B cell (primary cell): ENCODE data around the gene HS3ST5. TPM values are rescaled to one million over a fixed set of nuclear protein-coding genes. Genes with fewer than 3 reads are reported as not detected.

Experiments
- ATAC-seq: fragments of 200-7000 bp; cut with Tn5 transposase; one replicate; pipeline ENCODE4 v1.10.0; 2021; ENCODE audit warnings: low read depth, mild to moderate bottlenecking, moderate number of reproducible peaks, moderate library complexity
- CTCF ChIA-PET: fragments of 350-600 bp; sonication (Branson Sonifier 250); formaldehyde crosslinking; loops from one replicate; lab custom pipeline; 2021; ENCODE audit warnings: antibody characterized with exemption, inconsistent platforms; lab: Charles Lee
- POLR2A ChIA-PET: fragments of 350-600 bp; sonication (Branson Sonifier 250); formaldehyde crosslinking; loops from one replicate; lab custom pipeline; 2021; ENCODE audit warnings: antibody characterized with exemption; lab: Charles Lee
- DNase-seq: peaks from one replicate; pipeline ENCODE4 v3.0.0; 2013
- H2AFZ ChIP-seq: 2 replicates; pipeline ENCODE4 v1.6.1; 2012; ENCODE audit warnings: mild to moderate bottlenecking, low read depth, low read length; ENCODE audit not compliant: insufficient read depth, poor library complexity, severe bottlenecking
- H3K27ac ChIP-seq, 2 donors: 1 replicate in 1 of 2; 2 replicates in 1 of 2; pipeline ENCODE4 v1.5.1; 2012 to 2013; ENCODE audit warnings: low read length in 2 of 2, mild to moderate bottlenecking in 2 of 2, moderate library complexity in 1 of 2
- H3K27me3 ChIP-seq, 4 experiments: fragments of 200-600 bp in 1 of 4; sonication (generic) in 1 of 4; replicated peaks in 1 of 4; 1 replicate in 2 of 4; 2 replicates in 2 of 4; pipeline versions ENCODE4 v1.6.1 to v1.7.0; 2013 to 2016; ENCODE audit warnings: low read length in 3 of 4, mild to moderate bottlenecking in 2 of 4, mixed read lengths in 1 of 4, moderate library complexity in 1 of 4; ENCODE audit not compliant: insufficient read depth in 4 of 4, control insufficient read depth in 3 of 4; ENCODE audit errors: control extremely low read depth in 1 of 4
- H3K36me3 ChIP-seq, 2 experiments: replicated peaks in 1 of 2; 1 replicate in 1 of 2; 2 replicates in 1 of 2; pipeline versions ENCODE4 v1.6.1 to v1.7.1; 2013; ENCODE audit warnings: low read length in 1 of 2; ENCODE audit not compliant: insufficient read depth in 2 of 2, control insufficient read depth in 1 of 2; ENCODE audit errors: control extremely low read depth in 1 of 2, extremely low read depth in 1 of 2
- H3K4me1 ChIP-seq, 2 donors: fragments of 200-600 bp in 1 of 2; sonication (generic) in 1 of 2; 1 replicate in 1 of 2; 2 replicates in 1 of 2; pipeline versions ENCODE4 v1.5.1 to v1.6.1; 2013 to 2017; ENCODE audit warnings: low read length in 2 of 2; ENCODE audit not compliant: control insufficient read depth in 2 of 2, insufficient read depth in 2 of 2
- H3K4me2 ChIP-seq: replicated peaks from 2 replicates; pipeline ENCODE3; 2012; ENCODE audit warnings: mild to moderate bottlenecking, low read depth, low read length; ENCODE audit not compliant: poor library complexity, severe bottlenecking
- H3K4me3 ChIP-seq, 5 experiments: fragments of 200-600 bp in 1 of 5; sonication (generic) in 1 of 5; 1 replicate in 3 of 5; 2 replicates in 2 of 5; pipeline versions ENCODE4 v1.5.1 to v1.7.0; 2011 to 2016; ENCODE audit warnings: low read length in 4 of 5, mild to moderate bottlenecking in 4 of 5, low read depth in 2 of 5, control low read depth in 1 of 5, moderate library complexity in 1 of 5; ENCODE audit not compliant: insufficient read depth in 1 of 5; ENCODE audit errors: control extremely low read depth in 1 of 5, extremely low read depth in 1 of 5
- H3K79me2 ChIP-seq: fragments of 200-600 bp; sonication (generic); one replicate; pipeline ENCODE4 v1.6.0; 2016; ENCODE audit warnings: low read length; ENCODE audit not compliant: control insufficient read depth, insufficient read depth
- H3K9ac ChIP-seq: fragments of 200-600 bp; sonication (generic); 2 replicates; pipeline ENCODE4 v1.6.1; 2017; ENCODE audit warnings: mild to moderate bottlenecking, low read length, moderate library complexity
- H3K9me3 ChIP-seq, 3 donors: one replicate each; pipeline versions ENCODE4 v1.6.1 to v1.7.1; 2013; ENCODE audit warnings: low read length in 2 of 3; ENCODE audit not compliant: control insufficient read depth in 2 of 3, insufficient read depth in 1 of 3; ENCODE audit errors: control extremely low read depth in 1 of 3
- H4K20me1 ChIP-seq: 2 replicates; pipeline ENCODE4 v1.6.0; 2012; ENCODE audit warnings: mild to moderate bottlenecking, low read length; ENCODE audit not compliant: insufficient read depth, control insufficient read depth, poor library complexity, severe bottlenecking
- H3K27ac Mint-ChIP-seq: one replicate; pipeline ENCODE4 v1.8.0; 2021; ENCODE audit warnings: mixed read lengths
- H3K27me3 Mint-ChIP-seq: one replicate; pipeline ENCODE4 v1.8.0; 2021; ENCODE audit warnings: mixed read lengths
- H3K4me1 Mint-ChIP-seq: one replicate; pipeline ENCODE4 v1.8.0; 2021; ENCODE audit warnings: mixed read lengths
- H3K4me3 Mint-ChIP-seq: one replicate; pipeline ENCODE4 v1.8.0; 2021; ENCODE audit warnings: mixed read lengths
- H3K9me3 Mint-ChIP-seq: one replicate; pipeline ENCODE4 v1.8.0; 2022; ENCODE audit warnings: mixed read lengths; ENCODE audit not compliant: insufficient read depth
- CTCF ChIP-seq: fragments of 200-600 bp; IDR thresholded peaks from one replicate; pipeline ENCODE4 v1.8.0; 2022; ENCODE audit warnings: antibody characterized with exemption, mild to moderate bottlenecking
- EZH2 ChIP-seq: IDR thresholded peaks from 2 replicates; pipeline ENCODE4 v1.6.1; 2012; ENCODE audit warnings: borderline replicate concordance, low read depth, mild to moderate bottlenecking, moderate library complexity, low read length; ENCODE audit not compliant: insufficient read depth, poor library complexity, severe bottlenecking
- WGBS: methylation state at CpG from one replicate; pipeline ENCODE4 v1.1.5; 2013; ENCODE audit warnings: missing lambda C conversion rate; ENCODE audit not compliant: insufficient coverage; 5-methylcytosine and 5-hydroxymethylcytosine counted together
- intact Hi-C: fragments of 100-400 bp; cut with micrococcal nuclease; formaldehyde crosslinking; loops from one replicate; pipeline ENCODE4 v1.10.0; 2022
- polyA plus RNA-seq: library from polyadenylated mRNA; depleted of rRNA; stranded (reverse); fragments of >200 nt; gene quantifications from 2 replicates; pipeline ENCODE4 v1.2.3, GENCODE V29; 2012
- total RNA-seq, 2 donors: library from RNA; stranded (reverse); fragments of 120-200 nt in 1 of 2; gene quantifications; 1 replicate in 1 of 2; 2 replicates in 1 of 2; pipeline versions ENCODE4 v1.2.3 to v1.2.4, GENCODE V29; 2013 to 2022

HS3ST5 gene
- total and polyA plus RNA-seq, 2 donors (not counting 1 experiment from before 2014, with no cell fraction given), result not detected

- Histone ChIP-seq H3K4me1 (no peaks in the 10 kb centered on the region), H3K79me2 (no peaks in the 10 kb centered on the region), H2AFZ (no peak overlapping the region), H3K4me3 (no peak overlapping the region), H3K9me3 (no peaks in the 10 kb centered on the region), H3K27ac (no peak overlapping the region), H4K20me1 (no peaks in the 10 kb centered on the region), H3K4me2 (no peak overlapping the region), H3K27me3 (no peaks in the 10 kb centered on the region), H3K36me3 (no peaks in the 10 kb centered on the region), H3K9ac (no peak overlapping the region)
- intact Hi-C loops, result no loop called here
- H3K4me1 Mint-ChIP-seq, result no peaks in the 10 kb centered on the region
- TF ChIP-seq EZH2 (no peak), CTCF (no peak)
- no peak overlapping the region for H3K27ac Mint-ChIP-seq
- ChIA-PET CTCF (no interaction called here), POLR2A (no interaction called here)
- H3K9me3 Mint-ChIP-seq, result no peaks in the 10 kb centered on the region
- H3K4me3 Mint-ChIP-seq, result no peak overlapping the region
- DNase-seq (no peak), ATAC-seq (no peak)
- H3K27me3 Mint-ChIP-seq, result no peaks in the 10 kb centered on the region
These were observed 178.6 kb downstream of the HS3ST5 start for GRCh38 chr6:114164207-114164606.

- CTCF ChIA-PET, result no interaction called here
- Histone ChIP-seq H3K27me3 (no peaks in the 10 kb centered on the region), H3K79me2 (no peaks in the 10 kb centered on the region), H4K20me1 (no peaks in the 10 kb centered on the region), H3K9me3 (no peaks in the 10 kb centered on the region), H3K4me1 (no peaks in the 10 kb centered on the region), H3K36me3 (no peaks in the 10 kb centered on the region), H2AFZ (no peak overlapping the region), H3K9ac (no peak overlapping the region), H3K4me3 (no peak overlapping the region), H3K27ac (no peak overlapping the region), H3K4me2 (no peak overlapping the region)
- WGBS, result no CpG with 5 or more reads among the region's 6 CpGs
- ATAC-seq, result no peak
- Mint-ChIP-seq H3K27me3 (no peaks in the 10 kb centered on the region), H3K27ac (no peak overlapping the region), H3K4me1 (no peaks in the 10 kb centered on the region), H3K9me3 (no peaks in the 10 kb centered on the region), H3K4me3 (no peak overlapping the region)
- intact Hi-C loops, result no loop called here
- no peak for DNase-seq
- TF ChIP-seq CTCF (no peak), EZH2 (no peak)
- POLR2A ChIA-PET, result no interaction called here
These were observed 180.0 kb downstream of the HS3ST5 start for GRCh38 chr6:114162691-114163347.
